ENCODE results near the gene UROC1.

DNA sequence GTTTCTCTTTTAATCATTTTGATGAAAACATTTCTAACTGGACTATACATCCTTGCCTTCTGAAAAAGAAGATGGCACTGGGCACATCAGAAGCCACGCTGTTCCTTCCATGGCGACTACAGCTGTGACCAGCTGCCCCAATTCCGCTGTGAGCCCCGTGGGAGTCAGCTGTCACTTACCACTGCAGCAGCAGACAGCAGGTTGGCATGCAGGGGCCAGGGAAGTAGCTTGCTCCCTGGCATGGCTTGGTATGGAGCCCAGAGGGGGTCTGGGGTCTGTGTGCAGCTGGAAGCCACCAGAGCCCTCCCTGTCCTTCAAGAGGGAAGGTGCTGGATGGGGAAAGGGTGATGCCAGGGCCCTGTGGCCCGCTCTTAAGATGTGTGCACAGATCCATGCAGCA lies 37.4 kb downstream of the UROC1 start:
- TF ChIP-seq GATA2 (IDR thresholded peaks at IDR 0.05; ENCODE audit: low read depth, low read length) (no peak), GATA3 (IDR thresholded peaks at IDR 0.05; ENCODE audit: low read depth, low read length) (no peak)
